Ovary (tissue), 3 donors: Measurements from ENCODE around the gene GDF10.

ENCODE experiments used
- CTCF ChIP-seq, 3 donors: fragments of 450-650 bp in 2 of 3; fragments of 200-600 bp in 1 of 3; IDR thresholded peaks; one replicate each; pipeline versions ENCODE4 v1.5.1 to v1.8.0; 2016 to 2022; ENCODE audit warnings: antibody characterized with exemption in 3 of 3, mild to moderate bottlenecking in 1 of 3
- POLR2A ChIP-seq: fragments of 450-650 bp; IDR thresholded peaks from one replicate; pipeline ENCODE4 v1.6.1; 2017; ENCODE audit warnings: antibody characterized with exemption, mild to moderate bottlenecking, moderate library complexity
- donor health status: DM: no; HTN: no; CAD: no.

GRCh38 chr10:47266602-47267001, 33.4 kb upstream of the GDF10 start:
- TF ChIP-seq CTCF (IDR thresholded peaks at IDR 0.05) (no peak), POLR2A (no peak)
